HG02885 (cell line): ENCODE results near the gene SCRN2.

Source experiments
- ATAC-seq: cut with Tn5 transposase; IDR thresholded peaks from one replicate; pipeline ENCODE4 v1.9.1; 2021; ENCODE audit warnings: mild to moderate bottlenecking; ENCODE audit not compliant: unreplicated experiment, poor library complexity

The SCRN2 gene

GRCh38 chr17:47872019-47872650 is 31.1 kb upstream of the SCRN2 start:
- ATAC-seq: no peak

DNA sequence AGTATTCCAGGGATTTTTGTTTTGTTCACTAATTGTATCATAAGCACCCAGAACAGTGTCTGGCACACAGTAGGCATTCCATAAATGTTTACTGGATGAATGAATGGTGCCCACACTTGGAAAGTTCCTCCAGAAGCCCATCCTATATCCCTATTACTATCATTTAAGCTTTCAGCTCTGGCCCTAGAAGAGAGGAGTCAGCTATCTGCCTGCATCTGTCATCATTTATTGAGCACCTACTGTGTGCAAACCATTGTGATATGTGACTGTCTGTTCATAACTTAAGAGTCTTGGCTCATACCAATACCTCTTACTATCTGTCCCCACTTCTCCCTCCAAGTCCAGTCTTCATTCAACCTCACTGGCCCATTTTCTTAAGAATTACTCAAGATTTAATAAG is 30.0 kb upstream of the SCRN2 start:
- no peak for ATAC-seq

- no peak for ATAC-seq
These were observed 29.0 kb upstream of the SCRN2 start for GRCh38 chr17:47870056-47870455.

- no peak for ATAC-seq
These were observed 28.0 kb upstream of the SCRN2 start for GRCh38 chr17:47869114-47869513.

- no peak for ATAC-seq
These were observed 26.9 kb upstream of the SCRN2 start for GRCh38 chr17:47867813-47868533.

- no peak for ATAC-seq
These were observed 25.9 kb upstream of the SCRN2 start for GRCh38 chr17:47866941-47867340.

DNA sequence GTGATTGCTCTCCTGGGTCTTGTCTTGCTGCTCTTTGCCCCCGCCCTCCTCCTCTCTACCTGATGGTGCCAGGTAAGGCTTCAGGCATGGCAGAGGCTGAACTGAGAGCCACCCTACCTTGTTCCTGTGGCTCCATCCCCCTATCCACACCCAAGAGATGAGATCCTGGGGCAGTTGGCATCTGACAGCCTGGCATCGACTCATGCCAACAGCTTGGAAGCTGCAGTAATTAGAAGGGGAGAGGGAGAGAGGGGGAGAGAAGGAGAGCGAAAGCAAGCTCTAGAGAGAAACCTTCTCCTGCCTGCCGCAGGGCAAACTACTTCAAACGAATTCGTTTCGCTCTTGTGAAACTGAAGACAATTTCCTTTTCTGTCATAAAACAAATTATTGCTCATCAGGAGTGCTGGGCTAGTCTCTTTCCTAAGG is 23.7 kb upstream of the SCRN2 start:
- ATAC-seq: no peak

DNA sequence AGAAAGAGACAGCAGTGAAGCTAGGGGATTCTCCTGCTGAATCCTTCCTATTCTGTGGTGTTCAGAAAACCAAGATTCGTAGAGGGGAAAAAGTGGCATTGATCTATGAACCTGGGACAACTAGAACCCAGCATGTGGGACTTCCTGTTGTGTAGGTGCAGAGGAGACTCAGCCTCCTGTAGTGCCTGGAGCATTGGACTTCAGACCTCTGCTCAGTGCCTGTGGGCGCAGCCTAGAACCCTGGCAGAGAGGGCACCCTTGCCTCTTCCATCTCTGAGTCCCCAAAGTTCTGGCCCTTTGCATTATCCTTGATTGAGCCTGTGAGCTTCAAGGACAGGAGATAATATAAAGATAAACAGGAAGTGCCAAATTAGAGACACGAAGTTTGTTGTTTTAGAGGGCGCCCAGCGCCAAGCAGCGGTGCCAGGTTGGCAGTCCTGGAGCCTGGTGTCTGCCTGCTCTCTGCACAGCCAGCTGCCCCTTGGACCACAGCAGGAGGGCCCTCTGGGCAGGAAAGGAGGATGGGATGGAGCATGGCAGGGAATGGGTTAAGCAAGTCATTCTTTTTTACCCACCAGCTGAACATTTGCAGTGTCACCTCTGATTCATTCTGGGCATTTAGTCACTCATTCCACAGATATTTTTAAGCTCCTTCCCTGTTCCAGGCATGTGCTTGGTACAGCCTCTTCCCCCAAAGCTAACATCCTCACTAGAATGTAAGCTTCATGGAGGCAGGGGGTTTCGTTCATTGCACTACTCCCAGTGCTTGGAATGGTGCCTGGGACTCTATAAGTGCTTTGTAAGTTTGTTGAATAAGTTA is 21.8 kb upstream of the SCRN2 start:
- ATAC-seq: no peak

DNA sequence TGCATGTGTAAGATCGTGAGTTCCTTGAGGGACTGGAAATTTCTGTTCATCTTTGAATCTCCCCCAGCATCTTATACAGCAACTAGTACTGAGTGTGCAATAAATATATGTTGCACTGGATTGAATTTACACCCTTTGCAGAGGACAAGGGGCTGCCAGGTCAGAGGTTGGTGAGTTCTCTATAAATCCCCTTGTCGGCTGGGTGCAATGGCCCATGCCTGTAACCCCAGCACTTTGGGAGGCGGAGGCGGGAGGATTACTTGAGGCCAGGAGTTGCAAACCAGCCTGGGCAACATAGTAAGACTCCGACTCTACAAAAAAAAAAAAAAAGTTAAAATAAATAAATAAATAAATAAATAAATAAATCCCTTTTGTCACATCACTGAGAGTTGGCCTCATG is 19.3 kb upstream of the SCRN2 start:
- ATAC-seq: no peak

- no peak for ATAC-seq
These were observed 16.7 kb upstream of the SCRN2 start for GRCh38 chr17:47857551-47858455.

DNA sequence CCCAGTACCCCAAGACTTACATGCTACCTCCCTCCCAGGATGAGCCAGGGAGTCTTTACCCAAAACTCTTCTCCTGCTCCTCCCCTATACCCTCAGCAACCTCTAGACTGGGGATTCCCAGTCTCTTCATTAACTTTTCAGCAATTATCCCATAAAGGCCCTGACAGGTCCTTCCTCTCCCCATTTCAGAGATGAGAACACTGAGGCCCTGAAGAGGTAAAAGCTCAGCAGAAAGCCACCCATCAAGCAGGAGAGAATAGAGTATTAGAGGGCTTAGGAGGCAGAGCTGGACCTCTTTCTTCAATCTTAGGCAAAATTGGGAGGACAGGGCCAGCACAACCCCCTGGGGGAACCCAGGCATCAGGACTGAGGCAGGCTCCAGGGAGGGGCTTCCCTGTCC is 15.8 kb upstream of the SCRN2 start:
- no peak for ATAC-seq

DNA sequence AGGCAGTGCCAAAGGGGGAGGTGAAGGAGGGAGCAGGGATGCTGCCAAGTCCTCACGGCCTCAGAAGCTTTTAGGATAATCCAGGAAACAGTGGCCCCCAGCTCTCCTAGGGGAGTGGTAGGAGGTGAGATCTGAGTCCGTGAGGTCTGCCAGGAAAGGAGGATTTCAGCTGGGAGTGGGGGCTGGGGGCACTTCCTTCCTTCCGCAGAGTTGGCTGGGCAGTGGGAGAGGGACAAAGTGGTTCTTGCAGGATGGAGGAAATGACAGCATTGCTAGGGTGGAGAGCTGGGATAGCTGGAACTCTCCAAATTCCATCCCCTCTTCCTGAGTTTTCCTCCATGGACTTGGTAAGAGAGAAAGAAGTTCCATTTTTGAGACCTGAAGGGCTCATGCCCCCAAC is 14.7 kb upstream of the SCRN2 start:
- no peak for ATAC-seq

DNA sequence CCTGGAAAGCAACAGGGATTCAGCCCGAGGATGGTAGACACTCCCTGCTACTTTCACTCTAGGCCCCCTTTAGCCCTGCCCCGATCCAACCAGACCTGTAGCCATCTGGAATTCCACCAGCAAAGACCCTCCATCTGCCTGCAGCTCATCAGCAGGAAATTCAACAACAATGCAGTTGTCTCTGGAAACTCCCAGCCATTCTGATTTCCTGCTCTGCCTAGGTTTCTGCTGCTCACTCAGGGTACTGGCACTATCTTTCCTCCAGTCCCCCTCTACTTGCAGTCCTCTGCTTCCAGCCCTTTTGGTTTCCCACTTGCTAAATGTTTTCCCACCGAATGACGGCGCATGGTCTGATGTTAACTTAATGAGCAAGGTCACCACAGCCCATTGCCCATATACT is 12.5 kb upstream of the SCRN2 start:
- no peak for ATAC-seq

DNA sequence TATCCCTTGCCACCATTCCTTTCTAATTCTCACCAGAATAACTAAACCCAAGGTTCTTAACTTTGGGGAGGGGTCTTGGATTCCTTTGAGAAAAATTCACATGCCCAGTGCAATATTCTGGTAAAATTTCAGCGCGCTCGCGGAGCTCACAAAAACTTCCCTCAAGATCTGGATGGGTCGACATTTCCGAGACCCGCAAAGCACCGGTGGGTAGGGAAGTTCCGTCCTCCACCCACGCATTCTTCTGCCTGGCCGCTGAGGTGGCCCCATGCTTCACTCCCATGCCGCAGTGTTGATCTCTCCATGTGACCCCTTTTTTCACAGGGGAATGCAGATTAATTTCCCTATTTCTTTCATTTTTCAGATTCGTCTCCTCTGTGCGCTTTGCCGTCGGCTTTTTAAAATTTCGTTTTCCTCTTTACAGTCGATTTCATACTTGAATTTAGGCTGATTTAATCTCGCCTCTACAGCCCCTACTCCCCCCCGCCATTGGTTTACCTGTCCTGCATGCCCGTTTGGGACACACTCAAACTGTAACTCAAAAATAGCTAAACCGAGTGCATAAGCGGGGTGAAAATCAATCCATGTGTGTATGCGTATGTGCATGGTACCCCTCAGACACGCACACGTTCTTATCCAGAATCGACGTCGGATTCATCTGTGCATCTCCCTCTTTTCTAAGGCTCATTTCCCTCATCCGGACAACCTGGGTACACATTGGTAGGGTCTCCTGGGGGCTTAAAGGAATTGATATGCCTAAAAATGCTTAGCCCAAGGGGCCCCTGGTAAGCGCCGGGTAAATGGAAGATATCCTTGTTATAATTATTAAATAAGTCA is 11.3 kb upstream of the SCRN2 start:
- ATAC-seq: no peak

DNA sequence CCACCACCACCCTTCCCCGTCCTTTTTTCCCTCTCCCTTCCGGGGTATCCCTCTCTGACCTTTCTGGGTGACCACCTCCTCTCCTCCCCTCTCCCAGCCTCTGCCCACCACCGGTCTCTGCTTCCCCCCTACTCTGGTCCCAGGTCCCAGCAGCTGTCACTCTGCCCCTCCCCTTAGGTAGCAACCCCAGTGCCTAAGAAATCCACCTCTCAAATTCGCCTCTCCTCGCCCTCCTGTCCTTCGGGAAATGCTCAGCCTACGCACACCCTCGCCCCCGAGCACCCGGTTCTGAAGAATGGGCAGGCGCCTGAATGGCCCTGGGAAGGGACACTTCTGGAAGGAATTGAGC is 10.7 kb upstream of the SCRN2 start:
- no peak for ATAC-seq

GRCh38 chr17:47850692-47851573 is 9.9 kb upstream of the SCRN2 start, which contains the start of gene SP6:
TSS of gene SP6 (minus strand) at chr17:47851163. CDS start at chr17:47848429, 2,734 bp downstream.
- no peak for ATAC-seq

GRCh38 chr17:47850373-47850691 is 9.3 kb upstream of the SCRN2 start:
- no peak for ATAC-seq

GRCh38 chr17:47848198-47848513 is 7.1 kb upstream of the SCRN2 start:
- ATAC-seq: no peak
